Measurements from ENCODE around the gene ZNF429.

- TF ChIP-seq CTCF (IDR thresholded peaks at IDR 0.05; ENCODE audit: low read length): no peak
- TF ChIP-seq EZH2 (optimal IDR thresholded peaks at IDR 0.05; ENCODE audit: low read depth, low read length): no peak
Observed at GRCh38 chr19:21585281-21585890, 80.0 kb downstream of the ZNF429 start.

All from MM.1S (cell line).